CD4-positive, alpha-beta T cell treated with Interleukin-21 for 1 hour (primary cell): Measurements from ENCODE around the gene PLXNA4.

Source experiments
- DNase-seq: peaks from one replicate; pipeline ENCODE4 v3.0.0-alpha.2; 2020

The PLXNA4 gene

DNA sequence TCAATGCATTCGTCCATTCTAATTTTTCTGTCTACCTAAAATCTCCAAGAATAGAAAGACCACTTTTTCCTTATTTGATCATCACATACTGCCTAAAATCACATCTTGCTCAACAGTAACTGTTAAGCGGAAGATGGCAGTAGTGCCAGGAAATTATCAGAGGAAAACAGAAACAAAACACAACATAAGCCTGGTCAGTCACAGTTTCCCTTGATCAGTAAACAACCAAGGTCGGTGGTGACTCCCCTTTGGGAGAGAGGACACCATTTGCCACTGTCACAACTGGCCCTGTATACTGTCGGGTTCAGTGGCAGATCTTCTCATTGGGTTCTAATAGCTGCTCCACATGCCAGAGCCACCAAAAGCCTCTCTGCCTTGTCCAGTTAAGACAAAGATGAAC, 106.6 kb downstream of the PLXNA4 start:
- DNase-seq, result no peak

DNA sequence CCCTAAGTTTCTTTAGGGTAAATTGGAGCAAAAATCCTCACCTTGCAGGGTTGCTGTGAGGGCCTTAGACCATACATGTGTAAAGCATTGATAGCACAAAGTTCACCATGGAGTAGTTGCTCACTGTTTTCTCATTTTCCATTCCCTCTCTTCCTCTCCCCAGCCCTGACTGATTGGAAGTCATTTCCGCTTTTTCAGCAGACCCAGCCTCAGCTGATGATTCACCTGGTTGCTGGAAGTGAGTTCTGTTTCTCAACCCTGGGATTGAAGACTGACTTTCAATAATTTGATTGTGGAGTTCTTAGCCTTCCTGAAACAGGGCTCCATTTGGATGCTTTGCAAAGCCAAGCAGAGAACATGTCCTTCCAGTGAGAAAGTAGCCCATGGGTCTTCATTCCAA, 107.0 kb downstream of the PLXNA4 start:
- no peak for DNase-seq

DNA sequence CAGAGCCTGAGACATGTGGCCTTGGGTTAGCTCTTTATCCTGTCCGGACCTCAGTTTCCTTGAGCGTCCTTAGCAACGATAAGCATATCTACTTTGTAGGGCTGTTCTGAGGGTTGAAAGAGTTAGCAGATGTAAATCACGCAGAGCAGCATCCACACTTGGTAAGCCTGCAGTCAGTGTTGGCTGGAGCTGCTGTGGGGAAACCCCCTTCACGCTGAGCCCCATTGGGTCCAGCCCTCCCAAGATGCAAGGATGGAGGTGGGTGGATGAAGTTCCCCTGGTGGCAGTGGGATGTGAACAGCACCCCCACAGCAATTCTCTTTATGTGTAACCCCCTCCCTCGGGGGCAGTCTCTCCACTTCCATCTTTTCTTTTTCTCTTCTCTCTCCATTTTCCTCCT, 109.9 kb downstream of the PLXNA4 start:
- DNase-seq, result no peak

DNA sequence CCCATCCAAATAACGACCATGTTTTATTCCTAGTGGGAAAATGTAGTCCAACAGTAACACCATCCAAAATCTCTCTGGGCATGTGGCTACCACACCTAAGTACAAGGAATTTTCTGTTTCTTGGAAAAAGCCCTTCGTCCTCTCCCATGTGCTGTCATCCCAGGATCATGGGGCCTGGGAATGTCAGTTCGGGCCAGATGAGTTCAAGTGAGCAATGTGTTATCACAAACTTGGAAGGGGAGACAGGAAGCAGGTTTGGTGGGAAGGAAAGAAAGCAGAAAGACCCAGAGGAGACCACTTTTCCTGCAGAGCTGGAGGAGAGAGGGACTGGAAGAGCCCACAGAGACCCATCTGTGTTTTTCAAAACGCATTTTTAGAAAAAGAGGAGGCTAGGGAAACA, 110.8 kb downstream of the PLXNA4 start:
- DNase-seq, result no peak

DNA sequence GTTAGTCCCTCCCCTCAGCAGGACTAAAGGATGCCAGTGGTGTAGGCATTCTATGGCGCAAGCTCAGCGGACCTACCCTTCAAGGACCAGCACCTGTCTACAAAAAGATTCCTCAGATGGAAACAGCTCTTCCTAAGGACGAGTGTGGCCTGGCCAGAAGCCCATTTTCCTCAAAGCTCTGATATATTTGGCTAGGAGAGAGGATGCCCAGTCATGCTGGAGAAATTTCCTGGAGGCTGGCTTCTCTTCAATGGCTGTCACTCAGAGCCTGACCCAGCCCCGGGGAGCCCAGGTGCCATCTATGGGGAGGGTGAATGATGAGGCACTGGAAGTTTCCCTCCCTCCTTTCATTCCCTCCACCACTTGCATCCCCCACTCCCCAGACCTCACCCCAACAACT, 111.5 kb downstream of the PLXNA4 start:
- no peak for DNase-seq

DNA sequence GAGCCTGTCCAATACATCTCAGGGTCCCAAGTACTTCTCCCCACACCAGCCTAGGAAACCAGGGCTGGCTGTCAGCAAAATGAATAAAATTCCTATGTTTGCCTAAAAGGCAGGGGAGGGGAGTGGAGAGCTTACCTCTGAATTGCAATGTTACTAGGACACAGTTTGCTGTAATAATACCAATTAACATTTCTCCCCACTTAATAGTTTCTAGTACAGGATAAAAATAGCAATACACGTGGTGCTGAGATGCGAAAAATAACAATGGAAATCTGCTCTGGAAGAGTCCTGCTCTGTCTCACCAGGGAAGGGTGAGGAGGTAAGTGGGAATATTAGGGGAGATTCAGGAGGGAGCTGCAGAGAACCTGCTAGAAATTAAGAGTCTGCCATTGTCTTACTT, 112.3 kb downstream of the PLXNA4 start:
- DNase-seq, result no peak

DNA sequence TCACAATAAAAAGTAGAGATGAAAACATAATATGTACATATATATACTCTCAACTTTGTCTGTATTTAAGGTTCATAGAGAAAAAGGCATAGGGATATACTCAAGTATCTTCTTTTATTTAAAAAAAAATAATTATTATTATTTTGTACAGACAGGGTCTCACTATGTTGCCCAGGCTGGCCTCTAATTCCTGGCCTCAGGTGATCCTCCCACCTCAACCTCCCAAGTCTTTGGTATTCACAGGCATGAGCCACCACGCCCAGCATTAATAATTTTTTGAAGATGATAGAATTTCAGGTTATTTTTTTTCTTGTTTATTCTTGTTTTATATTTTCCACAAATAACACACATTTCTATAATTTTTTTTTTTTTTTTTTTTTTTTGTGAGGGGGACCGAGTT, 113.8 kb downstream of the PLXNA4 start:
- no peak for DNase-seq

DNA sequence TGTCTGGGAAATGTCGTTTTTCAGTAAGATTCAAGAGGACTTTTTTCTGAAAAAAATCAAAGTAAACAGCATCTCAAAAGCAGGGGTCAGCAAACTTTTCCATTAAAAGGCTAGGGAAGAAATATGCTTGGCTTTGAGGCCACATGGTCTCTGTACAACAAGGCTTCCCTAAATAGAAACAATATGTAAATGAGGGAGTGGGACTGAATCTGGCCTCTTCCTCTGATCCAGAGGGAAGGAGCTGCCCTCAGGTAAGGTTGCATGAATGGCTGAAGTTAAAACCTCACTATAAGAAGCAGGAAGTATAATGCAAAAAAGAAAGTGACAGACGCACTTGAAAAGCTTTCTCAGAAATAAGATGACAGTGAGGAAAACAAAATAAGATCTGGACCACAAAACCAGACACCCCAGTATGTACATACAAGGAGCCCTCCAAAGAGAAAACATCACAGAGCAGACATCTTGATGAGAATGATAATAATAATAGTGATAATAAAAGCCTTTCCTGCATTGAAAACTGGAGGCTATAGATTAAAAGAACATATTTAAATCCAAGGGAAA, 115.2 kb downstream of the PLXNA4 start:
- DNase-seq, result peak; percentile 39

DNA sequence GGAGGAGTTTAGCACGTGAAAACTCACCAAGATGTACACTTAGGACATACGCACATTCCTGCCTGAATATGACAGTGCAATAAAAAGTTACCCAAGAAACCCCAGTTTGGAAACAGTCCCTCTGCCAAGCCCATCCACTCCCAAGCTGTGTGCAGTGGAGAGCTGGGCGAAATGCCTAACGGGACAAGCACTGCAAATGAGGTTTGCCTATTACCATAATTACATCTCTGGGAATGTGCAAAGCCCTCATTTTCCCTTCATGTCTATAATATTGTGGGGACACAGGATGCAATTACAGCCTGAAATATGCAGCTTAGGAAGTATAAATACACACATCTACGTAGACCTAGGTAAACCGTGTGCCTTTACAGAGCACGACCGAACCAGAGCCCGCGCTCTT, 117.5 kb downstream of the PLXNA4 start:
- no peak for DNase-seq

DNA sequence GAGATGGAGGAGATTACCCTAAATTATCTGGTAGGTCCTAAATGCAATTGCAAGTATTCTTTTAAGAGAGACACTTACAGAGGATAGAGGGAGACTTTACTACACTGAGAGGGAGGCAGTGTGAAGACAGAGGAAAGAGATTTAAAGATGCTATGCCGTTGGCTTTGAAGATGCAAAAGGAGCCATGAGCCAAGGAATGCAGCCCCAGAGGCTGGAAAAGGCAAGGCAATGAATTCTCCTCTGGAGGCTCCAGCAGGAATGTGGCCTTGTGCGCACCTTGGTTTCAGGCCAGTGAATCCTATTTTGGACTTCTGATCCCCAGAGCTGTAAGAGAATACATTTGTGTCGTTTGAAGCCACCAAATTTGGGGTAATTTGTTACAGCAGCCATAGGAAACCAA, 118.6 kb downstream of the PLXNA4 start:
- no peak for DNase-seq

DNA sequence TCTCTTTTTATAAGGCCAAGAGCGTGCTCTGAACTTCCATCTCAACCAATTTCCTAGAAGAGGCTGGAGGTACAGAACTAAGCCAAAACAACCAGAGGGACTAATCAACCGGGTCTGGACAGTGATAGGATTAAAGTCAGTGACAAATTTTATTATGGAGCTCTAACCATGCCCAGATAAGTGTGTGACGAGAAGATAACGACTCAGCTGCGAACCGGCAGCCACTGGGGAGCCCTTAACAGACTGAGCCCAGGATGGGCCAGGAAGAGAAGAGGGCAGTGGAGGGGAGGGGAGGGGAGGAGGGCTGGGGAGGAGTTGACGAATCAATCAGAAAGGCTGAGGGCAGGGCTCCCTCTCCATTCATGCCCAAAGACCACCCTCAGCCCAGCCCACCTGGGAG, 119.9 kb downstream of the PLXNA4 start:
- DNase-seq, result no peak

DNA sequence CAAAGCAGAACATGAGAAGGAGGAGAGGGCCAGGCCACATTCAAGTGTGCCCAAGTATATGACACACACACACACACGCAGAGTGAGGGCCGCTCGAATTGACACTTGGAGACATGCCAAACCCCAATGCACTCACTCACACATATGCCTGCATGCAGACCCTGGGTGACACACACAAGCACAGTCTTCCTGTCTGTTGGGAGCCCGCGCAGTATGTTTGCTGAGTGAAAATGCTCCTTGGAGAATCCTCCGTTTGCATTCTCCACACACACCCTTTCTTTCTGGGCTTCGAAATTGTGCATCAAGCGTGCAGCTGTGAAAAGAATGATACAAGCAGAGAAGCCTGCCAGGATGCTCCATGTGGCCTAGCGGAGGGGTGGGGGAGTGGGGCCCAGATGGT, 120.9 kb downstream of the PLXNA4 start:
- DNase-seq, result no peak

DNA sequence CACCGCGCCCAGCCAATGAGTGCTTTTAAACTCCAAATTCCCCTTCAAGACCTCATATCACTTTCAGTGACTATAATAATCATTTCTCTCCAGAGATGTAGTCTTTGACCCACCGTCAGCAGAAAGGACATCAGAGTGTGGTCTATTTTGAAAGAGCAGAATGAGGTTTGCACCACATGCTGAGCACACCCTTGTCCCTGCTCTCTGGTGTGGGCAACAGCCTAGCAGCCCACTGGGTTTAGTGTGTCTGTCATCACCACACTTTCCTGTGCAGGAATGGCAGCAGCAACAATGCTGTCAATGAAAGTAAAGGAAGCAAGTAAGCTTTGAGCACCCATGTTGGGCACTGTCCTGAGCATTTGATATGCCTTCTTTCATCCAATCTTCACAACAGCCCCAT, 122.4 kb downstream of the PLXNA4 start:
- no peak for DNase-seq

DNA sequence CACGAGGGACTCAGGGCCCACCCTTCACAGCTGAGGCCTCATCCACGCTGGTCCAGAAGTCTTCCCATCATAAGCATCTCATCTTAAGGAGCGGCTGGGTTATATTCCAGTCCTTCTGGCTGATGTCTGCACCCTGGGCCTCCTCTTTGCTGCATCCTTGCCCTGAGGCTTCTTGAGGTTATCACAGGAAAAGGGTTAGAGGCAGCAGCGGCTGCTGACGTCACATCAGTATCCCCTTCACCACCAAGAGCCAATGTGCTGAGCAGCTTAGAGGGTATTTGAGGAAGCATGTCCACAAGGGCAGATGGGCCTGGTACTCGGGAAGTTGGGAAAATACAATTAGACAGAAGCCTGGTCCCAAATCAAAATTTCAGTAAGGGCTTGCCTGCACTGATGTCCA, 125.1 kb downstream of the PLXNA4 start:
- DNase-seq, result peak; percentile 54

DNA sequence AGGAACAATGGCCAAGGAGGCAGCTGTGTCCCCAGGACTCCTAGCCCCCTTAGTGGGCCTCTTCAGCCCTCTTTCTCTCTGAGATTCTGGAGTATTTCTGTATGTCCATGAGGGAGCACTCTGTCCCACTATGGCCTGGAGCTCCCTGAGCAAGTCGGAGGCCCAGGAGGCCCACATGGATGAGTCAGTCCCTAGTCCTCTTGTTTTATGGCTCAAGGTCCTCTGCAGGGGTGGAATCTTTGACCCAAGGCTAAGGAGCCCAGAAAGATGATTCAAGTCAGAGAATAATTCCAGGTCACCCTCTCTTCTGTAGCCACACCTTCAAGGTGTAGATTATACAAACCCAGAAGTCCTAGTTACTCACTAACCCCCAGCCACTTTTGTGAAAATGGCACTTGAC, 125.6 kb downstream of the PLXNA4 start:
- DNase-seq, result no peak

DNA sequence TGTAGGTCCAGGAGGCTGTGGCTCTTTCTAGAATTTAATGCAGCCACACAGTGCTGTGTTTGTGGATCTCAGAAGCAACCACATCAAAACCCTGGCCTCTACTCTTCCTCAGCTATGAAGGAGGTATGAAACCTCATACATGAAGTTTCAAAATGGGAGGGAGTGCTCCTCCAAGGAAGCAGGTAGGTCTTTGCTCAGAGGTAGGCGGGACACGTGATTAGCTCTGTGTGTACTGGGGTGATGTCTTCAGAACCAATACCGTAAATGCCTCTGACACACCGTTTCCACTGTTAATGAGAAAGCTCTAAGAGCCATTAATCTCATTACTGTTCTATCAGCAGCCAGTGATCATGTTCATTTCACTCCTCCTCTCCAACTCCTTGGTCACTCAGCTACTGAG, 126.1 kb downstream of the PLXNA4 start:
- DNase-seq, result no peak

DNA sequence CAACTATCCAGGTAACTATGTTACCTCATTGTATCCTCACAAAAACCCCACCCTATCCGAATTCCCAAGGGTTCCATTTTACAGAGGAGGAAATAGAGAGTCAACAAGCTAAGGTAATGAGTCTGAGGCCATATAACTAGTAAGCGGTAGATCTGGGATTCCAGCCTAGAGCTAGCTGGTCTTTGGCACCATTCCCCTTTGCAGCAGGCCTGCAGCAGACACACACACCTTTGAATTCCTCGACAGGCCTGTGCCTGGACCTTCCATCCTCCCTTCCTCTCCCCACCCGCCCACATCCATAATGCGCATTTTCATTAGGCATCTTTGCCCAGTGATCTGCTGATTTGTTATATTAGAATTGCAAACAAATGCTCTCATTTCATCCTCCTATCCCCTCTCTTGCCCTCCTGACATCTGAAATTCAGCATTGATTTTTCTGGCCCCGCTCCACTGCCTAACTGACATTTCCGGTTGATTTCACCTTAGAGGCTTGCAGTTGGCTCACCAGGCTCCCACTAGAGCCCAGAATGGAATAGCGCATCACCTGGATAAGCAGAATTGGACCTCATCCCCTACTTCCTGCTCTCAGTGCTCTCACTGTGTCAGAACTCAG, 129.5 kb downstream of the PLXNA4 start:
- DNase-seq, result no peak

DNA sequence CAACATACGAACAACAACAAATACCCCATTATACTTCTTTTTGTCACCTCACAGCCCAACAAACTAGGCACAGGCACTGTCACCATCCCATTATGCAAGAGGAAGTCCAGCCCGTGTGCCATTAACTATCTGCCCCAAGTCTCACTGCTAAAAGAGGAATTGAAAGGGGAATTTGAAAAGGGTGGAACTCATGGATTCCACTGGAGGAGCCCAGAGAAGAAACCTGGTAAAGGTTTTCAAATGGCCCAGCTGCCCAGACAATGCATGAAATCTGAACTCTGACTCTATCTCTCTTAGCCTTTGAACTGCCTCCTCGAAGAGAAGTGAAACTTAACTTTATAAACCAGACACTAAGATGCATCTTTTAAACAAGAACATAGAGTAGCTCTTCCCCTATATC, 130.0 kb downstream of the PLXNA4 start:
- no peak for DNase-seq

DNA sequence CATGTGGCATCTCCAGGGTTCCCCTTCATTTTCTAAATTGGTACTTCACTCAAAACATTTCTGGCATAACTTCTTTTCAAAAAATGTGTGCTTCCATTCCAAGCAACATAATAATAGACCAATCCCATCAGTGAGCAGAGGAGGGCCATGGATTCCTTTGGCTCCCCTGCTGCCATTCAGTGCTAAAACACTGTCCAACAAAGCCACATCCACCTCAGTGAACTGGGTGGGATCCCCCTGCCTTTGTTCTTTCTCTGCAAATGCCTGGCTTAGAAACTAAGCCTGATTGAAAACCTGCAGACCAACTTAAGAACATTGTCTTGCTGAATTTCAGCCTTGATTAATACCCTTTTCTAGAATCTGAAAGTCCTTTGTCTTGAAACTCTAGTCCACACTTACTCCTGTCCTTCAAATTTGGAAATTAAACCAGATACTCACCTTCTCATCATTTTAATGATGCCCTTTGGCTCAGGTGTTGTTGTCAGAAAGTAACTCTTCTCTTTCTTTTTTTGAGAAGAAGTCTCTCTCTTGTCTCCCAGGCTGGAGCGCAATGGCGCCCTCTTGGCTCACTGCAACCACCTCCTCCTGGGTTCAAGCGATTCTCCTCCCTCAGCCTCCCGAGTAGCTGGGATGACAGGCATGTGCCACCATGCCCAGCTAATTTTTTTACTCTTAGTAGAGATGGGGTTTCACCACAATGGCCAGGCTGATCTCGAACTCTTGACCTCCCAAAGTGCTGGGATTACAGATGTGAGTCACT, 132.3 kb downstream of the PLXNA4 start:
- no peak for DNase-seq

DNA sequence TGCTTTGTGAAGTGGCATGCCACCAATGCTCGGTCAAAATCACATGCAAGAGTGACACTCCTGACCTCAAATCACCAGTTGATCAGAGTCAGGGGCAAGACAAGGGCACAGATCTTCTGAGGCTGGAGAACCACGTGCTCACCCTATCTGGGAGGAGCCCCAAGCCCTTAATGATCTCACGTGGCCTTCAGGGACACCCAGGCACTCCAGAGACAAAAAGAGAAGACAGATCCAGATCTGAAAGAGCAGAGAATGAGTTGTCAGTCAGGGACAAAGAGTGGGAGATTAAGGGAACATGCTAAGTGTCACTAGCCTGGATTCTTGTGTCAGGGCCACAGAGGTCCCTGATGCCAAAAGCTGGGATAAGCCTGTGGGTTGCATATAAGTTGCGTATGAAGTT, 134.3 kb downstream of the PLXNA4 start:
- DNase-seq, result no peak

DNA sequence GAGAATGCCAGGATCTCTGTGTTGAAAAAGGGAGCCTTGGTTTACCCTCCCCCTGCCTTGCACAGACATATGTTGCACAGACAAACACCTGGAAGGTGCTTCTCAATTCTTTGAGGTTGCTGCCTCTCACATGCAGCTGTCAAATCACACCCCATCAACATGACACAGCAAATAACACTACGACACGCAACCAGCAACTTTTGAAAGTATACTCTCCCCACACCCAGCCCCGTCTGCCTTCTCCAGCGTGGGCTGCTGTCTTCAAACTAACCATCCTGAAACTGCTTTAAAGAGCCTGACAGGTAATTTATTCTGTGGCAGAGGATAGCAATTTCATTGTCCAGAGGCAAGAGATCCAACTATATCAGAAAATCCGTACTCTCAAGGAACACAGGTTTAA, 136.1 kb downstream of the PLXNA4 start:
- no peak for DNase-seq

DNA sequence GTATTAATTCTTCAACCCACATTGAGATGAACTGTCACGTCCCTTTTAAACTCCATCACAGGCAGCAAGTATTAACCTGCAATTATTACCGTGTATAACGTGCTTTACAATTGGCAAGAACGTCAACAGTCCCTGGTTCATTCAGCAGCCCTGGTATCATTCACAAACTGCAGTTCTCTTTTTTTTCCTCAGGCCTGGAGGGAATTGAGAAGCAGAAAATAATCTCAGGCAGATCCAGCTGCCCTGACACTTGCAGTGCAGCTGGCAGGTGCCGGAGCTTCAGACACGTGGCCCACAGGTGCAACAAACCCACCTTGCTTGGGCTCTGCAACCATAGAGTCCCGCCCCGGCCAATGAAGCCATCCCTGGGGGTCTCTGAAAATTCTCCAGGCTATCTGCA, 137.3 kb downstream of the PLXNA4 start:
- DNase-seq, result no peak

DNA sequence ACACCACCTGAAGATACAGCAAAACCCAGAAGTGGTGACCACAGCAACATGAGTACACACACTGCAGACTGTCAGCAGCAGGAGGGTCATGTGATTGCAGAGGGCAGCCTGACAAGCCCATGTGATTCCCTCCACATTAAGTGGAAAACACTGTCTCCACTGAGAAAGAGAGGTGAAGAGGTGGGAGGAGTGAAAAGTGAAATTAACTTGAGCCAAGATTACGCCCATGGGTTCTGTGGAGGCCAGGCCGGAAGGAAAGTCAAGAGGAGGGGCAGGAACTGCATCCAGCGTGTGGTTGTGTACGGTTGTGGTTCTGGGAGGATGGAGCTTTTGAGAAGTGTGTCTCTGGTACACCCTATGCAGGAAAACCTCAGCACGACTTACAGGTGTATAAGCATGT, 138.5 kb downstream of the PLXNA4 start:
- DNase-seq, result peak; percentile 45

DNA sequence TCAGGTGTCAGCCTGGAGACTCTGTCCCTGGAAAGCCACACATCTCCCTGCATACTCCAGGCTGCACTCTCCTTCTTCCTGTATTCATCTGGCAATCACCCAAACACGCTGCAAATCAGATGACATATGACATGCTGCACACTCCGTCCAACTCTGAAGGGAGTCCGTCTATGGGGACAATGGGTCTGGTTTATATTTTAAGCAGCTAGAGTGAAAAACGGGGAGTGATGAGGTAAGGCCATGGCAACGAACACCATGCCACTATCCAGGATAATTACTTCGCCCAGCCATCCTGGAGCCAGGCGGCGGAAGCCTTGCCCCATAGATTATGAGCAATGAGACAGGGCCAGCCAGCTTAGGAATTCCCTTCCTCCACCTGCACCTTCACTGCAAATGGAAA, 140.1 kb downstream of the PLXNA4 start:
- DNase-seq, result no peak
